Nephron progenitor cell (in vitro differentiated cells): Measurements from ENCODE around the gene TGFB1I1.

ENCODE experiments used
- DNase-seq: peaks from one replicate; pipeline ENCODE4 v3.0.0; 2021
- H3K27ac Mint-ChIP-seq: 2 replicates; pipeline ENCODE4 v1.8.0; 2021; ENCODE audit warnings: mild to moderate bottlenecking, moderate library complexity, mixed read lengths
- H3K27me3 Mint-ChIP-seq: 2 replicates; pipeline ENCODE4 v1.8.0; 2021; ENCODE audit warnings: mild to moderate bottlenecking, low read depth, mixed read lengths; ENCODE audit not compliant: poor library complexity
- H3K36me3 Mint-ChIP-seq: 2 replicates; pipeline ENCODE4 v1.8.0; 2021; ENCODE audit warnings: low read depth, mixed read lengths
- H3K4me1 Mint-ChIP-seq: 2 replicates; pipeline ENCODE4 v1.8.0; 2021; ENCODE audit warnings: mixed read lengths
- H3K4me3 Mint-ChIP-seq: 2 replicates; pipeline ENCODE4 v1.8.0; 2021; ENCODE audit warnings: mild to moderate bottlenecking, moderate library complexity, mixed read lengths
- H3K9me3 Mint-ChIP-seq: 2 replicates; pipeline ENCODE4 v1.8.0; 2021; ENCODE audit warnings: mild to moderate bottlenecking, moderate library complexity, mixed read lengths
- CTCF ChIP-seq: fragments of 200-600 bp; sonication (generic); IDR thresholded peaks from 2 replicates; pipeline ENCODE4 v1.5.0; 2021; ENCODE audit warnings: antibody characterized with exemption

TGFB1I1 gene

GRCh38 chr16:31487720-31488467 lies 15.9 kb downstream of the TGFB1I1 start:
- Mint-ChIP-seq H3K27me3 (peaks cover 64% of the 10 kb centered on the region), H3K27ac (no peak overlapping the region), H3K4me1 (peaks cover 13% of the 10 kb centered on the region), H3K4me3 (peak overlapping the region; percentile 82), H3K9me3 (no peaks in the 10 kb centered on the region), H3K36me3 (peaks cover 27% of the 10 kb centered on the region)
- peak; percentile 73 for DNase-seq
- TF ChIP-seq CTCF, result no peak

GRCh38 chr16:31488468-31489297 lies 16.7 kb downstream of the TGFB1I1 start:
- DNase-seq, result no peak
- TF ChIP-seq CTCF, result no peak
- peaks cover 33% of the 10 kb centered on the region for H3K36me3 Mint-ChIP-seq
- H3K4me3 Mint-ChIP-seq, result peak overlapping the region; percentile 82
- no peak overlapping the region for H3K27ac Mint-ChIP-seq
- peaks cover 13% of the 10 kb centered on the region for H3K4me1 Mint-ChIP-seq
- peaks cover 58% of the 10 kb centered on the region for H3K27me3 Mint-ChIP-seq
- H3K9me3 Mint-ChIP-seq, result no peaks in the 10 kb centered on the region

- no peak for TF ChIP-seq CTCF
- Mint-ChIP-seq H3K27me3 (peaks cover 56% of the 10 kb centered on the region), H3K4me1 (peaks cover 10% of the 10 kb centered on the region), H3K27ac (no peak overlapping the region), H3K9me3 (no peaks in the 10 kb centered on the region), H3K36me3 (peaks cover 33% of the 10 kb centered on the region), H3K4me3 (peak overlapping the region; percentile 55)
- DNase-seq, result no peak
Measured at GRCh38 chr16:31489298-31489564, 17.3 kb downstream of the TGFB1I1 start.

GRCh38 chr16:31489616-31490584 lies 17.9 kb downstream of the TGFB1I1 start:
- H3K9me3 Mint-ChIP-seq, result no peaks in the 10 kb centered on the region
- peaks cover 49% of the 10 kb centered on the region for H3K27me3 Mint-ChIP-seq
- no peak for DNase-seq
- H3K36me3 Mint-ChIP-seq, result peaks cover 33% of the 10 kb centered on the region
- H3K4me1 Mint-ChIP-seq, result peaks cover 4% of the 10 kb centered on the region
- H3K4me3 Mint-ChIP-seq, result peak overlapping the region; percentile 56
- H3K27ac Mint-ChIP-seq, result no peak overlapping the region
- no peak for TF ChIP-seq CTCF

GRCh38 chr16:31491778-31492418 lies 19.9 kb downstream of the TGFB1I1 start:
- H3K4me3 Mint-ChIP-seq, result no peak overlapping the region
- DNase-seq, result no peak
- H3K9me3 Mint-ChIP-seq, result no peaks in the 10 kb centered on the region
- TF ChIP-seq CTCF, result no peak
- H3K36me3 Mint-ChIP-seq, result peaks cover 33% of the 10 kb centered on the region
- H3K27ac Mint-ChIP-seq, result no peak overlapping the region
- H3K4me1 Mint-ChIP-seq, result no peaks in the 10 kb centered on the region
- H3K27me3 Mint-ChIP-seq, result peaks cover 29% of the 10 kb centered on the region
